Caco-2 (cell line): ENCODE measurements around the gene CDKN2D. TPM values are rescaled to one million over a fixed set of nuclear protein-coding genes. Genes with fewer than 3 reads are reported as not detected.

Experiments used
- BruUV-seq: library from RNA; stranded (reverse); fragments of 400-500 nt; replicated peaks from 2 replicates; lab custom pipeline; 2021; lab: Mats Ljungman, UMichigan
- CTCF ChIA-PET: fragments of 300-600 bp; sonication (Branson Sonifier 250); formaldehyde crosslinking; loops from one replicate; lab custom pipeline; 2022; ENCODE audit warnings: antibody characterized with exemption; lab: Charles Lee
- POLR2A ChIA-PET: fragments of 300-600 bp; sonication (Branson Sonifier 250); formaldehyde crosslinking; loops from one replicate; lab custom pipeline; 2022; ENCODE audit warnings: antibody characterized with exemption; lab: Charles Lee
- DNase-seq, 2 experiments: peaks; one replicate each; pipeline versions ENCODE4 v3.0.0 to v3.0.0-alpha.2; 2020 to 2022
- H3K27me3 ChIP-seq: replicated peaks from 2 replicates; pipeline ENCODE4 v1.6.0; 2011; ENCODE audit warnings: low read length; ENCODE audit not compliant: control insufficient read depth, insufficient read depth
- H3K36me3 ChIP-seq: 2 replicates; pipeline ENCODE4 v1.5.1; 2011; ENCODE audit warnings: low read length; ENCODE audit not compliant: control insufficient read depth, insufficient read depth
- H3K4me1 ChIP-seq: fragments of 250-450 bp; sonication (Bioruptor Pico); 2 replicates; pipeline ENCODE4 v1.5.1; 2020; ENCODE audit warnings: mild to moderate bottlenecking
- H3K4me3 ChIP-seq: 2 replicates; pipeline ENCODE4 v1.5.1; 2011; ENCODE audit warnings: low read depth, mild to moderate bottlenecking, control low read depth, low read length
- H3K9me3 ChIP-seq: fragments of 250-450 bp; sonication (Bioruptor Pico); 2 replicates; pipeline ENCODE4 v1.5.1; 2020; ENCODE audit warnings: mild to moderate bottlenecking, moderate library complexity
- H3K27ac Mint-ChIP-seq: one replicate; pipeline ENCODE4 v1.8.0; 2022; ENCODE audit warnings: mixed read lengths; ENCODE audit not compliant: unreplicated experiment
- H3K27me3 Mint-ChIP-seq: one replicate; pipeline ENCODE4 v1.8.0; 2022; ENCODE audit warnings: mixed read lengths; ENCODE audit not compliant: insufficient read depth, unreplicated experiment
- H3K36me3 Mint-ChIP-seq: one replicate; pipeline ENCODE4 v1.8.0; 2022; ENCODE audit warnings: mild to moderate bottlenecking, mixed read lengths; ENCODE audit not compliant: insufficient read depth, unreplicated experiment
- H3K4me1 Mint-ChIP-seq: one replicate; pipeline ENCODE4 v1.8.0; 2022; ENCODE audit warnings: low read depth, mixed read lengths; ENCODE audit not compliant: unreplicated experiment
- H3K4me3 Mint-ChIP-seq: one replicate; pipeline ENCODE4 v1.8.0; 2022; ENCODE audit warnings: mild to moderate bottlenecking, moderate library complexity, mixed read lengths; ENCODE audit not compliant: unreplicated experiment
- H3K9me3 Mint-ChIP-seq: one replicate; pipeline ENCODE4 v1.8.0; 2022; ENCODE audit warnings: mixed read lengths; ENCODE audit not compliant: unreplicated experiment
- intact Hi-C: fragments of 100-400 bp; cut with micrococcal nuclease; formaldehyde crosslinking; loops from one replicate; pipeline ENCODE4 v1.10.0; 2022; ENCODE audit not compliant: unreplicated experiment
- total RNA-seq: library from RNA; stranded (reverse); gene quantifications from 2 replicates; pipeline ENCODE4 v1.2.3, GENCODE V29; 2022
- TF ChIP-seq, protein P1 (sequence below), 2 experiments: fragments of 200-600 bp in 1 of 2; IDR thresholded peaks; 1 replicate in 1 of 2; 2 replicates in 1 of 2; pipeline versions ENCODE4 v1.5.1 to v1.8.0; 2011 to 2022; ENCODE audit warnings: antibody characterized with exemption in 1 of 2, control low read depth in 1 of 2, inconsistent platforms in 1 of 2, low read depth in 1 of 2, low read length in 1 of 2, mild to moderate bottlenecking in 1 of 2, moderate library complexity in 1 of 2; ENCODE audit not compliant: insufficient read depth in 1 of 2, severe bottlenecking in 1 of 2, unreplicated experiment in 1 of 2

Gene CDKN2D
- total RNA-seq, 1 experiment from 2014 or later: 5.0 TPM

DNA sequence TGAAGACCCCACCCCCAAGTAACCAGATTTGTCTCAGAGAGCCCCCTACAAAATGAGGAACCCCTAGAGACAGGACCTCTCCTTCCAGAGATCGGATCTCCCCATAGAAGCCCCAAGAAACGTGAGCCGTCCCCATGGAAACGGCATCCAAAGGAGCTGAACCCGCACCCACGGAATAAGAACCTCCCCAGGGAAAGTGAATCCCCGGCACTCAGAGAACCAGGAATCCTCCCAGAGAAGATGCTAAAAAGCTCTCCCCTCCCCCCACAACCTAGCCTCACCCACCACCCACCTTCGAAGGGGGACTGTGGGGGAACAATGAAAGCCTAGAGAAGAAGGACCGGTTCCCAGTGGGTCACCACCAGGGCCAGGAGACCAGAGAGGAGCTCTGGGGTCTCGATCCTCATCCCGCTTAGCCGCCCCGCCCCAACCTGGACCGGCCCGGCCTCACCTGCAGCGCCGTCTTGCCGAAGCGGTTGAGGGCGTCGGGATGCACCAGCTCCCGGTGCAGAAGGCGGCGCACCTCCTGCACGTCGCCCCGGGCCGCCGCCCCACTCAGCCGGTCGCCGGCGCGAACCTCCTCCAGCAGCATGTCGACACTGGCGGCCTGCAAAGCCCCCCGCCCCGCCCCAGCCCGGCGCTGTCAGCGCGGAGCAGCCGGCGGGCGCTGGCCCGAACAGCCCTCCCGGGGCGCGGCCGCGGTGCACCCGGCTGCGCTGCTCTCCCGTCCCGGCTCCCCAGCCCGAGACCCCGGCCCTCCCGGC, 535 bp downstream of the CDKN2D start:
- peaks cover 60% of the 10 kb centered on the region for H3K36me3 Mint-ChIP-seq
- CTCF ChIA-PET: no interaction called here
- H3K4me3 Mint-ChIP-seq: peak overlapping the region; percentile 96
- H3K27ac Mint-ChIP-seq: peak overlapping the region; percentile 65
- TF ChIP-seq, protein P1, sequence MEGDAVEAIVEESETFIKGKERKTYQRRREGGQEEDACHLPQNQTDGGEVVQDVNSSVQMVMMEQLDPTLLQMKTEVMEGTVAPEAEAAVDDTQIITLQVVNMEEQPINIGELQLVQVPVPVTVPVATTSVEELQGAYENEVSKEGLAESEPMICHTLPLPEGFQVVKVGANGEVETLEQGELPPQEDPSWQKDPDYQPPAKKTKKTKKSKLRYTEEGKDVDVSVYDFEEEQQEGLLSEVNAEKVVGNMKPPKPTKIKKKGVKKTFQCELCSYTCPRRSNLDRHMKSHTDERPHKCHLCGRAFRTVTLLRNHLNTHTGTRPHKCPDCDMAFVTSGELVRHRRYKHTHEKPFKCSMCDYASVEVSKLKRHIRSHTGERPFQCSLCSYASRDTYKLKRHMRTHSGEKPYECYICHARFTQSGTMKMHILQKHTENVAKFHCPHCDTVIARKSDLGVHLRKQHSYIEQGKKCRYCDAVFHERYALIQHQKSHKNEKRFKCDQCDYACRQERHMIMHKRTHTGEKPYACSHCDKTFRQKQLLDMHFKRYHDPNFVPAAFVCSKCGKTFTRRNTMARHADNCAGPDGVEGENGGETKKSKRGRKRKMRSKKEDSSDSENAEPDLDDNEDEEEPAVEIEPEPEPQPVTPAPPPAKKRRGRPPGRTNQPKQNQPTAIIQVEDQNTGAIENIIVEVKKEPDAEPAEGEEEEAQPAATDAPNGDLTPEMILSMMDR (IDR thresholded peaks at IDR 0.05; ENCODE audit: insufficient read depth in 1 of 2, low read depth in 1 of 2, low read length in 1 of 2, severe bottlenecking in 1 of 2, unreplicated experiment in 1 of 2): no peak
- no TSS peak for BruUV-seq
- no peaks in the 10 kb centered on the region for H3K9me3 Mint-ChIP-seq
- no peaks in the 10 kb centered on the region for H3K27me3 Mint-ChIP-seq
- Histone ChIP-seq H3K4me3 (peak overlapping the region; percentile 57), H3K36me3 (no peaks in the 10 kb centered on the region), H3K9me3 (no peaks in the 10 kb centered on the region), H3K4me1 (peaks cover 9% of the 10 kb centered on the region; the same call in 1 of the 2 replicates), H3K27me3 (no peaks in the 10 kb centered on the region)
- peaks cover 20% of the 10 kb centered on the region for H3K4me1 Mint-ChIP-seq
- POLR2A ChIA-PET: no interaction called here
- intact Hi-C loops: loop anchor here (2.0 to 5.0 kb wide), 4 partner anchors 66 to 165 kb away; partner anchors contain the start of genes CDC37, ILF3 and KEAP1
- DNase-seq: peak in 1 of 2 experiments; percentile 69

- TF ChIP-seq, protein P1 (IDR thresholded peaks at IDR 0.05; ENCODE audit: insufficient read depth in 1 of 2, low read depth in 1 of 2, low read length in 1 of 2, severe bottlenecking in 1 of 2, unreplicated experiment in 1 of 2): no peak
- ChIA-PET CTCF (interaction anchor here (0.6 kb wide), 1 partner anchor 73 kb away, joined by 4 read pairs; no protein-coding TSS in a partner anchor), POLR2A (no interaction called here)
- Mint-ChIP-seq H3K27me3 (no peaks in the 10 kb centered on the region), H3K4me1 (peaks cover 19% of the 10 kb centered on the region), H3K36me3 (peaks cover 55% of the 10 kb centered on the region), H3K27ac (peak overlapping the region; percentile 65), H3K9me3 (no peaks in the 10 kb centered on the region), H3K4me3 (peak overlapping the region; percentile 96)
- no peaks in the 10 kb centered on the region for H3K27me3 ChIP-seq
- peak overlapping the region; percentile 57 for H3K4me3 ChIP-seq
- H3K4me1 ChIP-seq: peaks cover 6% of the 10 kb centered on the region; the same call in 1 of the 2 replicates
- no peak for DNase-seq
- no TSS peak for BruUV-seq
- H3K9me3 ChIP-seq: no peaks in the 10 kb centered on the region
- no peaks in the 10 kb centered on the region for H3K36me3 ChIP-seq
- intact Hi-C loops: loop anchor here (2.0 to 5.0 kb wide), 4 partner anchors 65 to 165 kb away; partner anchors contain the start of genes CDC37, ILF3 and KEAP1
These were observed 1.1 kb downstream of the CDKN2D start for GRCh38 chr19:10567656-10568055.

- CTCF ChIA-PET: interaction anchor here (0.6 to 1.1 kb wide), 2 partner anchors 11 to 73 kb away, joined by 4 to 8 read pairs; no protein-coding TSS in a partner anchor
These were observed 1.9 kb downstream of the CDKN2D start for GRCh38 chr19:10566658-10567410.

More at GRCh38 chr19:10566658-10567410, 1.9 kb downstream of the CDKN2D start:
- H3K9me3 ChIP-seq: no peaks in the 10 kb centered on the region
- no peaks in the 10 kb centered on the region for H3K27me3 ChIP-seq
- Mint-ChIP-seq H3K27ac (peak overlapping the region; percentile 91), H3K9me3 (no peaks in the 10 kb centered on the region), H3K4me1 (peaks cover 13% of the 10 kb centered on the region), H3K4me3 (peak overlapping the region; percentile 96), H3K36me3 (peaks cover 52% of the 10 kb centered on the region), H3K27me3 (no peaks in the 10 kb centered on the region)
- DNase-seq: no peak
- TF ChIP-seq, protein P1 (IDR thresholded peaks at IDR 0.05; ENCODE audit: insufficient read depth in 1 of 2, low read depth in 1 of 2, low read length in 1 of 2, severe bottlenecking in 1 of 2, unreplicated experiment in 1 of 2): no peak
- H3K36me3 ChIP-seq: no peaks in the 10 kb centered on the region; the same call in 1 of the 2 replicates
- POLR2A ChIA-PET: no interaction called here
- BruUV-seq: no TSS peak
- H3K4me1 ChIP-seq: peaks cover 4% of the 10 kb centered on the region; the same call in 1 of the 2 replicates
- H3K4me3 ChIP-seq: no peak overlapping the region
- intact Hi-C loops: loop anchor here (1.0 to 5.0 kb wide), 4 partner anchors 24 to 130 kb away; partner anchors contain the start of genes ATG4D, ILF3 and KEAP1
